Skeletal muscle satellite cell (primary cell): ENCODE measurements around the gene WFIKKN1.

ENCODE experiments used
- H3K27me3 ChIP-seq: 2 replicates; pipeline ENCODE4 v1.7.0; 2013; ENCODE audit warnings: low read length; ENCODE audit not compliant: control insufficient read depth, insufficient read depth
- H3K36me3 ChIP-seq: 2 replicates; pipeline ENCODE4 v1.7.0; 2013; ENCODE audit warnings: mild to moderate bottlenecking, control low read depth, low read length; ENCODE audit not compliant: insufficient read depth
- H3K4me1 ChIP-seq: 2 replicates; pipeline ENCODE4 v1.7.0; 2013; ENCODE audit warnings: low read length; ENCODE audit not compliant: control insufficient read depth, insufficient read depth
- H3K4me2 ChIP-seq: 2 replicates; pipeline ENCODE4 v1.7.0; 2013; ENCODE audit warnings: mild to moderate bottlenecking, low read length
- H3K4me3 ChIP-seq: 2 replicates; pipeline ENCODE4 v1.7.0; 2013; ENCODE audit warnings: low read length
- H3K9ac ChIP-seq: 2 replicates; pipeline ENCODE4 v1.7.0; 2013; ENCODE audit warnings: mild to moderate bottlenecking, low read depth, low read length, moderate library complexity
- H3K9me3 ChIP-seq: replicated peaks from 2 replicates; pipeline ENCODE4 v1.7.0; 2013; ENCODE audit warnings: mild to moderate bottlenecking, control low read depth, low read length

WFIKKN1 gene

DNA sequence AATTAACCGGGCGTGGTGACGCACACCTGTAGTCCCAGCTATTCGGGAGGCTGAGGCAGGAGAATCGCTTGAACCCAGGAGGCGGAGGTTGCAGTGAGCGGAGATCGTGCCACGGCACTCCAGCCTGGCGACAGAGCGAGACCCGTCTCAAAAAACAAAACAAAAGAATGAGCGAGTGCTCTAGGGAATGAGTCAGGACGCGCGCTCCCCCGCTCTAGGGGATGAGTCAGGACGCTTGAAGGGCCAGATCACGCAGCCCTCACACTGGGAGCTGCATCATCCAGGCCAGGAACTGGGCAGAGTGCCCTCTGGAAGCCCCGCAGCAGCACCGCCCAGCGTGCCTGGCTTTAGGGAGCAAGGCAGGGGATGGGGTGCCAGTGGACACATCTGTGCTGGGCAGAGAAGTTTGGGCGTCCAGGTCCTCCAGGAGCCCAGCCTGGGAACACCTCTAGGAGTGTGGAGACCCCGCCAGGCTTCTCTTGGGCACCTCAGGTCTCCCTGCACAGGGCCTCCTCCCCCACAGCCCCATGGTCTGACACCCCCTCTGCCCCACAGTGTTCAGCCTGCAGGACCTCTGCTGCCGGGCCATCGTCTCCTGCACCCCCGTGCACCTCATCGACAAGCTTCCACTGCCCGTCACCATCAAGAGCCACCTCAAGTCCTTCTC, 3.9 kb upstream of the WFIKKN1 start:
- Histone ChIP-seq H3K27me3 (no peaks in the 10 kb centered on the region), H3K4me3 (peak overlapping the region; percentile 46), H3K4me2 (peak overlapping the region; percentile 73), H3K9me3 (no peaks in the 10 kb centered on the region), H3K9ac (no peak overlapping the region), H3K36me3 (peaks cover 8% of the 10 kb centered on the region), H3K4me1 (peaks cover 35% of the 10 kb centered on the region)

DNA sequence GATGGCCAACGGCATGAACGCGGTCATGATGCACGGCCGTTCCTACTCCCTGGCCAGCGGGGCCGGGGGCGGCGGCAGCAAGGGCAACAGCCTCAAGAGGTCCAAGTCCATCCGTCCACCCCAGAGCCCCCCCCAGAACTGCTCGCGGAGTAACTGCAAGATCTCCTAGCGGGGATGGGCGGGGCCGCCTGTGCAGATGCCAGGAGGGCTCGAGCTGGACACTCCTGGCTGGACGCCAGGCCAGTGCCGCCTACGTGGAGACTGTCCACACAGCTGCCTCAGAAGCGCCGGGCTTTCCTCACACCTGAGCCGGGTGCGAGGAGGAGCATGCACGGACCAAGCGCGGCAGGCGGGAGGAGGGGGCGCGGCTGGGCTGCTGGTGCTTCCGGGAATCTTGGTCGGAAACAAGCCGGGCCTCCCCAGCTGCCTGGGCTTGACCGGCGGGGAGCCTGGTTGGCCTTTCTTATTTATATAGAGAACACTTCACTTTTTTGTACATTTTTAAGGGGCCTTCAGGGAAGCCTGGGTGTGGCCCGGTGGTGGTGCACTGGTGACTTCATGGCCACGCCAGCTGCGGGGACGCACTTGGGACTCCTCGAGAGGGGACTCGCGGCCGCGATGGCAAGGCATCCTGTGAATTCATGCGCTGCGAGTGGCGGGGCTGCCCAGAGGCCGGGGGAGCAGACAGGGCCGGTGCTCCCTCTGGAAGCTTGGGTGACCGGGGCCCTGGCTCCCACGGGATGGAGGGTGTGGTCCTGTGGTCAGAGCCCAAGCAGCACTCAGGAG, 3.1 kb upstream of the WFIKKN1 start:
- H3K4me1 ChIP-seq: peaks cover 34% of the 10 kb centered on the region
- peaks cover 8% of the 10 kb centered on the region for H3K36me3 ChIP-seq
- peak overlapping the region; percentile 46 for H3K4me3 ChIP-seq
- peak overlapping the region; percentile 73 for H3K4me2 ChIP-seq
- no peaks in the 10 kb centered on the region for H3K9me3 ChIP-seq
- H3K9ac ChIP-seq: no peak overlapping the region
- no peaks in the 10 kb centered on the region for H3K27me3 ChIP-seq

DNA sequence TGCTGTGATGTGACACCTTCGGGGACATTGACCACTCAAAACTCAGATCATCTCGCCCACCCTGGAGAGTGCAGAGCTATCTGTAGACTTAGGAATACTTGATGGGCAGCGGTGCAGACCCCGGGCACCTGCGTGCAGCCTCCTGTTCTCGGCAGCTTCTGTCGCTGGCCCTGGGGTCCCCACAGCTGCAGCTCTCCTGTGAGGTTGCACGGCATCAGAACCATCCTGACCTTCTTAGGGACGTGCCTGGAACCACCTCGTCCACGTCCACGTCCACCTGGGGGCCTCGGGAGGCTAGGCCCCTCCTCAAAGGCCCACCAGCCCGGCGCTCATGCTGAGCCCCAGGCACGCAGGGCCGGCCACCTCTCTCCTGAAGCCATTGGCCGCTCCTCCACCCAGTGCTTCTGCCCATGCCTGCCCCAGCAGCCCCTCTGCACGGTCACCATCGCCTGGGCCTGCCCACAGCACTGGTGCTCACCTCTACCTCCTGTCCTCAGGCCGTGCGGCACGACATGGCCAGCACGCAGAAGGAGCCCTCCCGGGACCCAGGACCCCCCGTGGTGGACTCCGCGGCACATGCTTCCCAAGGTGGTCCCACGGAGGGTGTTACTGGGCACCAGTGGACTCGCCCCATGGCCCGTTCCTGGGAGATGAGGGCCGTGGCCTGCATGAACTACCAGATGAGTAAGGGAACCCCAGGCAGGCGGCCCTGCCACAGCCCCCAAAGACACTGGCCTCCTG, 2.3 kb upstream of the WFIKKN1 start:
- Histone ChIP-seq H3K4me1 (peaks cover 34% of the 10 kb centered on the region), H3K9ac (no peak overlapping the region), H3K36me3 (peaks cover 8% of the 10 kb centered on the region), H3K27me3 (no peaks in the 10 kb centered on the region), H3K4me2 (no peak overlapping the region), H3K4me3 (no peak overlapping the region), H3K9me3 (no peaks in the 10 kb centered on the region)

DNA sequence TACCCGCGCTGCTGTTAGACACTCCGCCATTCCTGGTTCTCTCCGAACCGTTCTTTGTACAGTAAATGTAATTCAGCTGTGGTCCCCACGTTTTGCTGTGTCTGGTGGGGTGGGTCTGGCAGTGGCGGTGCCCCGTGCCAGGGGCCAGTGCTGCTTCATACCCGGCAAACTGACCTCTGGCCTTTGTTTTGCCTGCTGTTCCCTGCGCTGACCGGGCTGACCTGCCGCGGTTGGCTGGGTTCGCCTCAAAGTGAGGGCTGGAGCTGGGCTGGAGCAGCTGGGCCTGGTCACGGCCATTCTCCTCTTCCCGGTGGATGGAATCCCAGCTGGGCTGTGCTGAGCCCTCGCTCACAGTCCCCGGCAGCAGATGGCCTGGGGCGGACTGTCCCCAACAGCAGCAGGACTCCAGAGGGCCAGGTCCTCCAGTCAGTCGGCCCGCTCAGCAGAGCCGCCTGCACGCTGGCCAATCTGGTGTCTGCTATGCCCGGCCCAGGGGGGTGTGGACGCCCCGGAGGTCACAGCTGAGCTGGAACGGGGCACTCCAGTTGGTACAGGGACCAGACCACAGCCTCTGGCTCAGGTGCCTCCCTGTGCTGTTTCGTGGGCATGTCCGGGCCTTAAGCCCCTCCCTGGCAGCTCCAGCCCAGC, 1.5 kb upstream of the WFIKKN1 start:
- no peak overlapping the region for H3K4me3 ChIP-seq
- no peak overlapping the region for H3K9ac ChIP-seq
- no peak overlapping the region for H3K4me2 ChIP-seq
- peaks cover 34% of the 10 kb centered on the region for H3K4me1 ChIP-seq
- no peaks in the 10 kb centered on the region for H3K9me3 ChIP-seq
- no peaks in the 10 kb centered on the region for H3K27me3 ChIP-seq
- H3K36me3 ChIP-seq: peaks cover 15% of the 10 kb centered on the region

DNA sequence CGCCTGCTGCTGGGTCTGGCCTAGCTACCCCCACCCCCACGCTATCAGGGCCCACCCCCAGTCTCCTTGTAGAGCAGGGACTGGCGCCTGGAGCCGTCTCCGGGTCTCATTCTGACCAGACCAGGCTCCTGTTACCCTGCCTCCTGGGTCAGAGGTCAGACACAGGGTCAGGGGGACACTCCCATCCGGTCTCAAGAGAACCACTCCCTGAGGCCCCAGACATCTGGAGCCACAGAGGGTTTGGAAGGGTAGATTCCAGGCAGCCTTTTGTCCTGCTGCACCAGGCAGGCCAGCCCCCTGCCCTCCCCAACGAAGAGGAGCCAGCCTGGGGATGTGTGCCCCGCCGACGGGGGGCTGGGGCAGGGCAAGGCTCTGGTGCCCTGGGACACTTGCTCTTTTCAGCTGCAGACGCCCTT, 944 bp upstream of the WFIKKN1 start:
- Histone ChIP-seq H3K36me3 (peaks cover 16% of the 10 kb centered on the region), H3K4me2 (no peak overlapping the region), H3K9me3 (no peaks in the 10 kb centered on the region), H3K4me3 (no peak overlapping the region), H3K9ac (no peak overlapping the region), H3K4me1 (peaks cover 34% of the 10 kb centered on the region), H3K27me3 (no peaks in the 10 kb centered on the region)

DNA sequence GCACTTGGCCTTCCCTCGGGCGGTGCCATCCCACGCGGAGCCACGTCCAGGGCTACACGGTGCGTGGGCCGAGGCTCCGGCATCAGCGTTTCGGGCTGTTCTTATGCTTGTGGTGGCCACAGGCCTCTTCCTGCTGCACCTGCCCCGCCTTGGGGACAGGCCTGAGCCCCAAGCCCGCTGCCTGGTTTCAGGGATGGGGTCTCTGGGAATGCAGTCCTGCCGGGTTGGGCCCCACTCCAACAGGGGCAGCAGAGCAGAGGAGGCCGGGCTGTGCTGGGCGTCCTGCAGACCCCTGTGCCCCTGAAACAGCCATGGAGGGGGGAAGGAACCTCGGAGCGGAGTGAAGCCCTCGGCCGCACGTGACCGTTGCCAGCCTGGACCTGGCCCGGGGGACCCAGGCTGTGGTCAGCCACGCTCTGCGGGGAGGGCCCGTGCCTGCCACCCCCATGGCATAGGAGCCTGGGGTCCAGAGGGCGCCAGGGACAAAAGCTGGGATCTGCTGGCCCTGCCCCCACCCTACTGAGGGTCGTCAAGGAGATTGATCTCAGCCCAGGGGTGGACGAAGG, 453 bp upstream of the WFIKKN1 start:
- no peak overlapping the region for H3K9ac ChIP-seq
- H3K27me3 ChIP-seq: no peaks in the 10 kb centered on the region
- no peak overlapping the region for H3K4me2 ChIP-seq
- peaks cover 35% of the 10 kb centered on the region for H3K4me1 ChIP-seq
- H3K36me3 ChIP-seq: peaks cover 16% of the 10 kb centered on the region
- H3K9me3 ChIP-seq: no peaks in the 10 kb centered on the region
- H3K4me3 ChIP-seq: no peak overlapping the region

DNA sequence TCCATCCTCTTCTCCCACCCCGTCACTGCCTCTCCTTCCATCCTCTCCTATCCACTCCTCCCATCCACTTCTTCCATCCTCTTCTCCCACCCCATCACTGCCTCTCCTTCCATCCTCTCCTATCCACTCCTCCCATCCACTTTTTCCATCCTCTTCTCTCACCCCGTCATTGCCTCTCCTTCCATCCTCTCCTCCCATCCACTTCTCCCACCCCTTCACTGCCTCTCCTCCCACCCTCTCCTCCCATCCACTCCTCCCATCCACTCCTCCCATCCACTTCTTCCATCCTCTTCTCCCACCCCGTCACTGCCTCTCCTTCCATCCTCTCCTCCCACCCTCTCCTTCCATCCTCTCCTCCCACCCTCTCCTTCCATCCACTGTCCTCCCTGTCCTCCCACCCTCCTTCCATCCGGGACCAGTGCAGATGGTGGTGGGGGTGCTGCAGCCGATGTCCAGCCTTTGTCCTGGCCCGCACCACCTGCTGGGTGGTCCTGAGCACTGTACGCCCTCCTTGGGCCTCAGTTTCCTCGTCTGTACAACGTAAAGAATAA, 1.1 kb downstream of the WFIKKN1 start:
- no peak overlapping the region for H3K9ac ChIP-seq
- H3K27me3 ChIP-seq: no peaks in the 10 kb centered on the region
- no peak overlapping the region for H3K4me2 ChIP-seq
- peaks cover 32% of the 10 kb centered on the region for H3K4me1 ChIP-seq
- H3K9me3 ChIP-seq: no peaks in the 10 kb centered on the region
- H3K4me3 ChIP-seq: no peak overlapping the region
- H3K36me3 ChIP-seq: peaks cover 8% of the 10 kb centered on the region

DNA sequence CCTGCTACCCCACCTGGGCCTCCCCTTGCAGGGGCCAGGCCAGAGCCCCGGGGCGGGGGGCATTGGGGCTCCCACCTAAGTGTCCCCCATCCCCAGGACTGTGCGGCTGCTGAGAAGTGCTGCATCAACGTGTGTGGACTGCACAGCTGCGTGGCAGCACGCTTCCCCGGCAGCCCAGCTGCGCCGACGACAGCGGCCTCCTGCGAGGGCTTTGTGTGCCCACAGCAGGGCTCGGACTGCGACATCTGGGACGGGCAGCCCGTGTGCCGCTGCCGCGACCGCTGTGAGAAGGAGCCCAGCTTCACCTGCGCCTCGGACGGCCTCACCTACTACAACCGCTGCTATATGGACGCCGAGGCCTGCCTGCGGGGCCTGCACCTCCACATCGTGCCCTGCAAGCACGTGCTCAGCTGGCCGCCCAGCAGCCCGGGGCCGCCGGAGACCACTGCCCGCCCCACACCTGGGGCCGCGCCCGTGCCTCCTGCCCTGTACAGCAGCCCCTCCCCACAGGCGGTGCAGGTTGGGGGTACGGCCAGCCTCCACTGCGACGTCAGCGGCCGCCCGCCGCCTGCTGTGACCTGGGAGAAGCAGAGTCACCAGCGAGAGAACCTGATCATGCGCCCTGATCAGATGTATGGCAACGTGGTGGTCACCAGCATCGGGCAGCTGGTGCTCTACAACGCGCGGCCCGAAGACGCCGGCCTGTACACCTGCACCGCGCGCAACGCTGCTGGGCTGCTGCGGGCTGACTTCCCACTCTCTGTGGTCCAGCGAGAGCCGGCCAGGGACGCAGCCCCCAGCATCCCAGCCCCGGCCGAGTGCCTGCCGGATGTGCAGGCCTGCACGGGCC, 1.9 kb downstream of the WFIKKN1 start:
- Histone ChIP-seq H3K27me3 (no peaks in the 10 kb centered on the region), H3K4me3 (no peak overlapping the region), H3K36me3 (peaks cover 8% of the 10 kb centered on the region), H3K4me2 (no peak overlapping the region), H3K4me1 (peaks cover 29% of the 10 kb centered on the region), H3K9ac (no peak overlapping the region), H3K9me3 (no peaks in the 10 kb centered on the region)

DNA sequence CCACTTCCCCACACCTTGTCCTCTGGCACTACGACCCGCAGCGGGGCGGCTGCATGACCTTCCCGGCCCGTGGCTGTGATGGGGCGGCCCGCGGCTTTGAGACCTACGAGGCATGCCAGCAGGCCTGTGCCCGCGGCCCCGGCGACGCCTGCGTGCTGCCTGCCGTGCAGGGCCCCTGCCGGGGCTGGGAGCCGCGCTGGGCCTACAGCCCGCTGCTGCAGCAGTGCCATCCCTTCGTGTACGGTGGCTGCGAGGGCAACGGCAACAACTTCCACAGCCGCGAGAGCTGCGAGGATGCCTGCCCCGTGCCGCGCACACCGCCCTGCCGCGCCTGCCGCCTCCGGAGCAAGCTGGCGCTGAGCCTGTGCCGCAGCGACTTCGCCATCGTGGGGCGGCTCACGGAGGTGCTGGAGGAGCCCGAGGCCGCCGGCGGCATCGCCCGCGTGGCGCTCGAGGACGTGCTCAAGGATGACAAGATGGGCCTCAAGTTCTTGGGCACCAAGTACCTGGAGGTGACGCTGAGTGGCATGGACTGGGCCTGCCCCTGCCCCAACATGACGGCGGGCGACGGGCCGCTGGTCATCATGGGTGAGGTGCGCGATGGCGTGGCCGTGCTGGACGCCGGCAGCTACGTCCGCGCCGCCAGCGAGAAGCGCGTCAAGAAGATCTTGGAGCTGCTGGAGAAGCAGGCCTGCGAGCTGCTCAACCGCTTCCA, 2.7 kb downstream of the WFIKKN1 start:
- Histone ChIP-seq H3K27me3 (no peaks in the 10 kb centered on the region), H3K4me2 (no peak overlapping the region), H3K9ac (no peak overlapping the region), H3K36me3 (peaks cover 8% of the 10 kb centered on the region), H3K4me3 (no peak overlapping the region), H3K4me1 (peaks cover 25% of the 10 kb centered on the region), H3K9me3 (no peaks in the 10 kb centered on the region)
